ENCODE measurements around the gene SCN1B.

Gene SCN1B

GRCh38 chr19:35034588-35035382, 4.5 kb downstream of the SCN1B start:
- Histone ChIP-seq H3K4me1 (peaks cover 86% of the 10 kb centered on the region), H3K27me3 (peaks cover 27% of the 10 kb centered on the region), H3K9ac (peak overlapping the region; percentile 38; the same call in 1 of the 2 replicates), H3K4me3 (no peak overlapping the region), H3K36me3 (no peaks in the 10 kb centered on the region), H3K9me3 (no peaks in the 10 kb centered on the region), H4K20me1 (peaks cover 2% of the 10 kb centered on the region; the same call in 1 of the 2 replicates), H3K4me2 (peak overlapping the region; percentile 72), H3K27ac (peak overlapping the region; percentile 61)
- no peak for TF ChIP-seq Cebpa-rat (IDR thresholded peaks at IDR 0.05)

- H3K9me3 ChIP-seq = no peaks in the 10 kb centered on the region
- H3K9ac ChIP-seq = peak overlapping the region; percentile 78
- peak overlapping the region; percentile 31; the same call in 1 of the 2 replicates for H3K4me3 ChIP-seq
- H3K27ac ChIP-seq = peak overlapping the region; percentile 93
- peak overlapping the region; percentile 98 for H3K4me2 ChIP-seq
- no peaks in the 10 kb centered on the region for H3K27me3 ChIP-seq
- TF ChIP-seq Cebpa-rat (IDR thresholded peaks at IDR 0.05) = peak; percentile 86
- H4K20me1 ChIP-seq = no peaks in the 10 kb centered on the region
- H3K4me1 ChIP-seq = peaks cover 99% of the 10 kb centered on the region
- H3K36me3 ChIP-seq = no peaks in the 10 kb centered on the region
Measured at GRCh38 chr19:35037716-35038622, 7.7 kb downstream of the SCN1B start.

- no peaks in the 10 kb centered on the region for H3K9me3 ChIP-seq
- peak overlapping the region; percentile 69 for H3K9ac ChIP-seq
- H3K4me3 ChIP-seq = peak overlapping the region; percentile 61
- peak overlapping the region; percentile 93 for H3K27ac ChIP-seq
- H3K36me3 ChIP-seq = no peaks in the 10 kb centered on the region
- no peaks in the 10 kb centered on the region for H3K27me3 ChIP-seq
- peak; percentile 51; the same call in 1 of the 2 replicates for TF ChIP-seq Cebpa-rat (IDR thresholded peaks at IDR 0.05)
- no peaks in the 10 kb centered on the region for H4K20me1 ChIP-seq
- H3K4me1 ChIP-seq = peaks cover 99% of the 10 kb centered on the region
- peak overlapping the region; percentile 98 for H3K4me2 ChIP-seq
Measured at GRCh38 chr19:35038623-35039512, 8.6 kb downstream of the SCN1B start.

GRCh38 chr19:35039881-35040825, 9.9 kb downstream of the SCN1B start:
- no peaks in the 10 kb centered on the region for H3K36me3 ChIP-seq
- H3K9me3 ChIP-seq = no peaks in the 10 kb centered on the region
- H3K27me3 ChIP-seq = no peaks in the 10 kb centered on the region
- no peak for TF ChIP-seq Cebpa-rat (IDR thresholded peaks at IDR 0.05)
- peak overlapping the region; percentile 61 for H3K4me3 ChIP-seq
- no peaks in the 10 kb centered on the region for H4K20me1 ChIP-seq
- peak overlapping the region; percentile 98 for H3K4me2 ChIP-seq
- H3K4me1 ChIP-seq = peaks cover 99% of the 10 kb centered on the region
- peak overlapping the region; percentile 93 for H3K27ac ChIP-seq
- H3K9ac ChIP-seq = peak overlapping the region; percentile 69

- H3K27ac ChIP-seq = peak overlapping the region; percentile 93
- no peaks in the 10 kb centered on the region for H3K36me3 ChIP-seq
- H3K9ac ChIP-seq = peak overlapping the region; percentile 69
Measured at GRCh38 chr19:35040826-35041547, 10.7 kb downstream of the SCN1B start.

GRCh38 chr19:35041548-35042055, 11.3 kb downstream of the SCN1B start, which contains the start of gene HPN:
TSS of gene HPN (plus strand) at chr19:35041721. CDS start at chr19:35042507, 786 bp downstream.
- Histone ChIP-seq H3K9me3 (no peaks in the 10 kb centered on the region), H4K20me1 (no peaks in the 10 kb centered on the region), H3K36me3 (no peaks in the 10 kb centered on the region), H3K9ac (peak within 1 kb of the TSS; percentile 69), H3K4me1 (peaks cover 100% of the 10 kb centered on the region), H3K4me2 (peak within 1 kb of the TSS; percentile 98), H3K4me3 (peak within 1 kb of the TSS; percentile 61), H3K27ac (peak within 1 kb of the TSS; percentile 93), H3K27me3 (no peaks in the 10 kb centered on the region)
- no peak for TF ChIP-seq Cebpa-rat (IDR thresholded peaks at IDR 0.05)

More at GRCh38 chr19:35040826-35041547, 10.7 kb downstream of the SCN1B start:
- Histone ChIP-seq H3K4me1 (peaks cover 100% of the 10 kb centered on the region), H3K4me3 (peak overlapping the region; percentile 61), H3K27me3 (no peaks in the 10 kb centered on the region), H3K4me2 (peak overlapping the region; percentile 98), H3K9me3 (no peaks in the 10 kb centered on the region), H4K20me1 (no peaks in the 10 kb centered on the region)
- no peak for TF ChIP-seq Cebpa-rat (IDR thresholded peaks at IDR 0.05)

GRCh38 chr19:35042056-35042730, 11.9 kb downstream of the SCN1B start:
- Histone ChIP-seq H3K27ac (peak overlapping the region; percentile 51), H3K4me1 (peaks cover 100% of the 10 kb centered on the region), H3K9ac (no peak overlapping the region), H3K9me3 (no peaks in the 10 kb centered on the region), H3K4me3 (no peak overlapping the region), H4K20me1 (no peaks in the 10 kb centered on the region), H3K27me3 (no peaks in the 10 kb centered on the region), H3K36me3 (no peaks in the 10 kb centered on the region), H3K4me2 (peak overlapping the region; percentile 77)
- TF ChIP-seq Cebpa-rat (IDR thresholded peaks at IDR 0.05) = no peak
